Naive B cell (primary cell): ENCODE measurements around the gene OR51G2. TPM values are rescaled to one million over a fixed set of nuclear protein-coding genes. Genes with fewer than 3 reads are reported as not detected.
A peak's percentile ranks its signal among the peaks of the same experiment; 100 is the strongest.

Source experiments
- ATAC-seq, 2 donors: fragments of 150-1000 bp; cut with Tn5 transposase; 2 replicates each; pipeline ENCODE4 v1.10.0; 2021; ENCODE audit warnings: low read depth in 2 of 2, mild to moderate bottlenecking in 2 of 2, moderate library complexity in 2 of 2
- DNase-seq: peaks from one replicate; pipeline ENCODE4 v3.0.0; 2022
- H3K27ac Mint-ChIP-seq, 6 donors: one replicate each; pipeline ENCODE4 v1.8.0; 2020 to 2022; ENCODE audit warnings: mild to moderate bottlenecking in 6 of 6, mixed read lengths in 6 of 6, moderate library complexity in 5 of 6, inconsistent platforms in 2 of 6
- H3K27me3 Mint-ChIP-seq, 3 donors: one replicate each; pipeline ENCODE4 v1.8.0; 2021 to 2022; ENCODE audit warnings: mixed read lengths in 3 of 3, mild to moderate bottlenecking in 1 of 3
- H3K36me3 Mint-ChIP-seq, 2 donors: one replicate each; pipeline ENCODE4 v1.8.0; 2020 to 2022; ENCODE audit warnings: mixed read lengths in 2 of 2, inconsistent platforms in 1 of 2, mild to moderate bottlenecking in 1 of 2
- H3K4me1 Mint-ChIP-seq, 3 donors: one replicate each; pipeline ENCODE4 v1.8.0; 2020 to 2022; ENCODE audit warnings: mixed read lengths in 3 of 3, inconsistent platforms in 1 of 3, mild to moderate bottlenecking in 1 of 3, moderate library complexity in 1 of 3
- H3K4me3 Mint-ChIP-seq, 8 donors: one replicate each; pipeline ENCODE4 v1.8.0; 2020 to 2022; ENCODE audit warnings: mild to moderate bottlenecking in 8 of 8, mixed read lengths in 8 of 8, moderate library complexity in 8 of 8, inconsistent platforms in 2 of 8
- H3K9me3 Mint-ChIP-seq, 7 donors: one replicate each; pipeline ENCODE4 v1.8.0; 2020 to 2022; ENCODE audit warnings: mixed read lengths in 7 of 7, mild to moderate bottlenecking in 5 of 7, inconsistent platforms in 2 of 7, moderate library complexity in 1 of 7
- polyA plus RNA-seq, 6 donors: library from polyadenylated mRNA; unstranded; fragments of 300-500 nt; fragmentation: Illumina TruSeq; gene quantifications; one replicate each; pipeline ENCODE4 v1.2.3, GENCODE V29; 2021; ENCODE audit warnings: low read depth in 6 of 6

Gene OR51G2
- polyA plus RNA-seq, 6 donors from 2014 or later = not detected

DNA sequence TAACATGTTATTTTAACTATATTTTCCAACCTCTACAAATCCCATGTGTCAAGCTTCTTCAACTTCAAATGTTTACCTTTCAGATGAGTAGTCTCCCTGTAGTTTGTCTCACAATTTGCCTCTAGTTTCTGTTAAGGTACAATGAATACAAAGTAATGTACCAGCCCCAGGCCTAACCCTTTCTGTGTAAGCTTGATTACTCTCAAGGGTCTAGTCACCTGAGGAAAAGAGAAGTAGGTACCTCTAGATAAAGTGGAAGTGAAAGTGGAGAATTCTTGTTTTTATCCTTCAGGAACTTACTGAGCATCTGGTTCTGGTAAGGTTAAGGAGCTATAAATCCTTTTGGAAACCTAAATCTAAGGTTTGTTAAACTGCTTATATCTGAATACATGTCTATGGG is 15.7 kb downstream of the OR51G2 start, which contains the start of gene OR51A7:
Gene OR51A7 (plus strand): TSS at position 300 of the 400 bp plus-strand sequence. CDS start 3,587 bp downstream, outside the sequence.
- Mint-ChIP-seq H3K36me3 (no peaks in the 10 kb centered on the region), H3K4me3 (no peak within 1 kb of the TSS), H3K27ac (peak within 1 kb of the TSS in 1 of 6 donors; percentile 35), H3K9me3 (peaks cover 0 to 5% (median 2%) of the 10 kb centered on the region in 7 donors), H3K27me3 (peaks cover 1 to 11% (median 5%) of the 10 kb centered on the region in 3 donors), H3K4me1 (peaks cover 5 to 7% (median 7%) of the 10 kb centered on the region in 3 donors)
- ATAC-seq = peak; percentile 52 to 84
- peak; percentile 7 for DNase-seq

DNA sequence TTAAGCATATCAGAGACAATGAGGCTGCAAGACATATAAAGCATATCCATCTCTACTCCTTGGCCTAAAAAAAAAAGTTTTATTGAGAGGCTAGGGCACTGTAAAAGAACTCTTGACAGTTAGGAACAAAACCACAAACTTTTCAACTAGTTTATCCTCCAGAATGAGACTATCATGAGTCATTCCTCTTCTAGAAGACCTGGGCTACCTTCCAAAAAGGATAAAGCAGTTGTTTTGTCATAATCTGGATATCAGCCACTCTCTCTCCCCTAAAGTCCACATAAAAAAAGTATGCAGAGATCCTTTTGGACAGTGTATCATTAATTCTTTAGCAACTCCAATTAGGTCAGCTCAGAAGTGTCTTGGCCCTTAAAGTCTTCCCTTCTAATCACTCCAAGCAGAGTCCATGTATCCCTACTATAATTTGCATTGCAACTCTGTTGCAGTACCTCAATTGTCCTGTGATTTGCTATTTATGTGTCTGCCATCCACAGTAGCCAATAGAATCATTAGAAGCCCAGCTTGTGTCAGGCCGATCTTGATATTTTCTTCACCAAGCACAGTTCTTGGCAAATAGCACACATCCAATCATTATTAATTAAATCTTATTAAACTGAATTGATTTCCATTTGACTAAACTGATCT is 27.0 kb downstream of the OR51G2 start:
- no peaks in the 10 kb centered on the region for H3K36me3 Mint-ChIP-seq
- H3K27me3 Mint-ChIP-seq = peaks cover 4 to 11% (median 8%) of the 10 kb centered on the region in 3 donors

DNA sequence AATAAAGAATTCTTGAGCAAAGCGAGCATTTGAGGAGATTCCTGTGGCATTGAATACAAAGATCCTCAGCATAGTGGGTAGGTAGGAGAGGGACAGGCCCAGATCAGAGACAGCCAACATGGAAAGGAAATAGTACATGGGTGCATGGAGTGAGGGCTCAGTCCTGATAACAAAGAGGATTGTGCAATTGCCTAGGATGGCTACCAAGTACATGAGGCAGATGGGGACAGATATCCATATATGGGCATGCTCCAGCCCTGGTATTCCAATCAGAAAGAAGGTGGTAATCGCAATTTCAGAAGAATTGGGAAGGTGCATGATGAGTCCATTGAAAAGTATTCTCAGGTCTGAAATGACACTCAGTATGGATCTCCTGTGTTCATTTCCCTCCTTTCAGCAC is 28.9 kb downstream of the OR51G2 start:
- no peak overlapping the region for H3K4me3 Mint-ChIP-seq
- no peak for DNase-seq
- ATAC-seq = no peak
- peaks cover 0 to 8% (median 4%) of the 10 kb centered on the region in 3 donors for H3K27me3 Mint-ChIP-seq
- no peak overlapping the region for H3K27ac Mint-ChIP-seq
- H3K36me3 Mint-ChIP-seq = no peaks in the 10 kb centered on the region
- H3K9me3 Mint-ChIP-seq = peaks cover 0 to 5% (median 0%) of the 10 kb centered on the region in 7 donors
- H3K4me1 Mint-ChIP-seq = no peaks in the 10 kb centered on the region

More for the DNA sequence above, 27.0 kb downstream of the OR51G2 start:
- Mint-ChIP-seq H3K9me3 (peaks cover 0 to 5% (median 0%) of the 10 kb centered on the region in 7 donors), H3K4me3 (no peak overlapping the region), H3K27ac (no peak overlapping the region), H3K4me1 (no peaks in the 10 kb centered on the region)
- DNase-seq (no peak), ATAC-seq (no peak)

GRCh38 chr11:4887591-4887990 is 31.6 kb downstream of the OR51G2 start:
- peaks cover 0 to 8% (median 0%) of the 10 kb centered on the region in 3 donors for H3K27me3 Mint-ChIP-seq
- ATAC-seq (no peak), DNase-seq (no peak)
- H3K4me1 Mint-ChIP-seq = no peaks in the 10 kb centered on the region
- H3K4me3 Mint-ChIP-seq = no peak overlapping the region
- H3K9me3 Mint-ChIP-seq = peaks cover 0 to 5% (median 0%) of the 10 kb centered on the region in 7 donors
- H3K36me3 Mint-ChIP-seq = no peaks in the 10 kb centered on the region
- no peak overlapping the region for H3K27ac Mint-ChIP-seq

GRCh38 chr11:4886186-4886585 is 33.0 kb downstream of the OR51G2 start:
- Mint-ChIP-seq H3K27me3 (peaks cover 0 to 8% (median 0%) of the 10 kb centered on the region in 3 donors), H3K4me3 (no peak overlapping the region)

DNA sequence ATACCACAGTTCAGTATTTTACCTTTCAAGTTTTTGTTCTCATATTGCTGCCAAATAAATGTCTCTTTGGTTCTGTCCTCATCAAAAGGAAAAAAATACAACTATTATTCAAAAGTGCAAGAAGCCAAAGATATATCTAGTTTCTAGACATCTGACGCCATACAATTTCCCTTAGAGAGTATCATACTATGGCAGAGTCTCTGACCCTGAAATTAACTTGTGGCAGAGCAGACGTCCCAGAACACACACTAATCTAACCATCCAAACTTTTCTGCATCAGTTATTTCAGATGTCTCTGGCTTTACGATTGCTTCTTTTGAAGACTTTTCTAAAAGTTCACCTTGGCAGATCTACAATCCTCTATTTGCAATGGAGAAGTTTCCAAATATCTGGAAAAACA is 34.8 kb downstream of the OR51G2 start:
- H3K27ac Mint-ChIP-seq = no peak overlapping the region
- ATAC-seq = no peak
- DNase-seq = no peak
- H3K9me3 Mint-ChIP-seq = no peaks in the 10 kb centered on the region
- no peak overlapping the region for H3K4me3 Mint-ChIP-seq
- no peaks in the 10 kb centered on the region for H3K36me3 Mint-ChIP-seq
- H3K4me1 Mint-ChIP-seq = no peaks in the 10 kb centered on the region
- peaks cover 0 to under 1% (median 0%) of the 10 kb centered on the region in 3 donors for H3K27me3 Mint-ChIP-seq

More at GRCh38 chr11:4886186-4886585, 33.0 kb downstream of the OR51G2 start:
- no peaks in the 10 kb centered on the region for H3K36me3 Mint-ChIP-seq
- H3K4me1 Mint-ChIP-seq = no peaks in the 10 kb centered on the region
- no peak for ATAC-seq
- DNase-seq = no peak
- H3K9me3 Mint-ChIP-seq = peaks cover 0 to 5% (median 0%) of the 10 kb centered on the region in 7 donors
- H3K27ac Mint-ChIP-seq = no peak overlapping the region

- no peaks in the 10 kb centered on the region for H3K27me3 Mint-ChIP-seq
- no peak for DNase-seq
Measured at GRCh38 chr11:4882543-4882942, 36.6 kb downstream of the OR51G2 start.

GRCh38 chr11:4881860-4882500 is 37.2 kb downstream of the OR51G2 start, which contains the start of gene OR51T1:
Gene OR51T1 (plus strand): TSS chr11:4881900. CDS start chr11:4881900, 0 bp downstream.
- H3K4me1 Mint-ChIP-seq = peaks cover 0 to 1% (median 0%) of the 10 kb centered on the region in 3 donors
- no peak within 1 kb of the TSS for H3K4me3 Mint-ChIP-seq
- peak within 1 kb of the TSS in 1 of 6 donors; percentile 70 for H3K27ac Mint-ChIP-seq
- no peak for DNase-seq
- H3K27me3 Mint-ChIP-seq = no peaks in the 10 kb centered on the region
- ATAC-seq = no peak
- H3K9me3 Mint-ChIP-seq = peaks cover 0 to 2% (median 0%) of the 10 kb centered on the region in 7 donors
- no peaks in the 10 kb centered on the region for H3K36me3 Mint-ChIP-seq

More at GRCh38 chr11:4882543-4882942, 36.6 kb downstream of the OR51G2 start:
- Mint-ChIP-seq H3K4me3 (no peak overlapping the region), H3K4me1 (no peaks in the 10 kb centered on the region), H3K36me3 (no peaks in the 10 kb centered on the region), H3K27ac (no peak overlapping the region), H3K9me3 (no peaks in the 10 kb centered on the region)
- no peak for ATAC-seq

DNA sequence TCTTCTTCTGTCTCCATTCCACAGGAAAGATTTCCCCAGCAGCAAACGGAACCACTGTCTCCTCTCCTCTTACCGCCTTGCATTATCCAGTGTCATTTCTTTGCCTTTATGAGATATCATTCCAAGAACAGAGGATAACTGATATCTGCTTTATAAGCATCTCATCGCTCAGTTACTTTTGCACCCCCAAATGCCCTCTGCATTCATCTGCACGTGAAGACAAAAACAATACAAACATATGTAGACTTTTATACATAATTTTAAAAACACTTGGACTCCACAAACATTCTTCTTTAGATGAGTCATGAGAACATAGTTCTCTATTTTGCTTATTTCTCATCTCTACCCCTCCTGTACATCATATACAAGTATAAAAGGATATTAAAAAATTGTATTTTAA is 38.0 kb downstream of the OR51G2 start:
- no peak overlapping the region for H3K4me3 Mint-ChIP-seq
- peaks cover 0 to 4% (median 0%) of the 10 kb centered on the region in 7 donors for H3K9me3 Mint-ChIP-seq
- H3K27ac Mint-ChIP-seq = no peak overlapping the region
- no peak for DNase-seq
- H3K27me3 Mint-ChIP-seq = no peaks in the 10 kb centered on the region
- no peaks in the 10 kb centered on the region for H3K36me3 Mint-ChIP-seq
- peaks cover 3 to 9% (median 4%) of the 10 kb centered on the region in 3 donors for H3K4me1 Mint-ChIP-seq
- no peak for ATAC-seq

- ATAC-seq (no peak), DNase-seq (no peak)
- Mint-ChIP-seq H3K27ac (no peak overlapping the region), H3K4me1 (no peaks in the 10 kb centered on the region), H3K4me3 (no peak overlapping the region), H3K9me3 (peaks cover 0 to 15% (median 4%) of the 10 kb centered on the region in 7 donors), H3K36me3 (no peaks in the 10 kb centered on the region), H3K27me3 (no peaks in the 10 kb centered on the region)
Measured at GRCh38 chr11:4865855-4866254, 53.3 kb downstream of the OR51G2 start.

DNA sequence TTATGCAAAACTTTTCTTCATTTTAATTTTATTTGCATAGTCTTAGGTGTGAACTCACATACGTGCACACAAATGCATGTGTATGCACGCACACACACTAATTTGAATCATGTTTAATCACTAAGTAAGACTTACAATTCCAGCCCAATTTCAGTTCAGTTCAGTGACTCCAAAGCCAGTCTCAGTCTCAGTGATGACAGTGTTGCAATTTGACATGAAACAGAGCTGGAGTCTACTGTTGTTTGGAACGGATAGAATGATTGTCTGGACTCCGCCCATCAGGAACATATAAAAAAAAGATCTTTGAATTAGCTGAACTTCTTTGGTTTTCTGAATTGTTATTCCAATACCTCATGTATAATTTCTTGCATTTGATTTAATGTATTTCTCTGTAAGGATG is 55.3 kb downstream of the OR51G2 start:
- H3K27me3 Mint-ChIP-seq = no peaks in the 10 kb centered on the region

More for the DNA sequence above, 55.3 kb downstream of the OR51G2 start:
- ATAC-seq (no peak), DNase-seq (no peak)
- Mint-ChIP-seq H3K36me3 (no peaks in the 10 kb centered on the region), H3K4me3 (no peak overlapping the region), H3K9me3 (peaks cover 0 to 11% (median 6%) of the 10 kb centered on the region in 7 donors), H3K4me1 (no peaks in the 10 kb centered on the region), H3K27ac (no peak overlapping the region)
